Left lung (tissue), 10 donors: ENCODE data around the gene VSX2. TPM values are rescaled to one million over a fixed set of nuclear protein-coding genes. Genes with fewer than 3 reads are reported as not detected.

ENCODE experiments used
- ATAC-seq: fragments of 200-7000 bp; cut with Tn5 transposase; one replicate; pipeline ENCODE4 v1.9.1; 2020; ENCODE audit warnings: moderate library complexity
- DNase-seq, 4 donors: peaks; one replicate each; pipeline ENCODE4 v3.0.0-alpha.2; 2013 to 2020
- H3K27ac ChIP-seq, 2 donors: fragments of 200-600 bp; sonication (generic) in 1 of 2; one replicate each; pipeline versions ENCODE4 v1.5.0 to v1.8.0; 2020 to 2021
- H3K27me3 ChIP-seq, 2 donors: fragments of 200-600 bp; sonication (generic) in 1 of 2; one replicate each; pipeline versions ENCODE4 v1.5.0 to v1.8.0; 2020 to 2021
- H3K36me3 ChIP-seq, 2 donors: fragments of 200-600 bp; sonication (generic) in 1 of 2; one replicate each; pipeline versions ENCODE4 v1.5.0 to v1.8.0; 2020 to 2021
- H3K4me1 ChIP-seq, 2 donors: fragments of 200-600 bp; one replicate each; pipeline ENCODE4 v1.8.0; 2021
- H3K4me3 ChIP-seq, 2 donors: fragments of 200-600 bp; sonication (generic) in 1 of 2; one replicate each; pipeline versions ENCODE4 v1.5.0 to v1.8.0; 2020 to 2021; ENCODE audit warnings: mild to moderate bottlenecking in 1 of 2
- H3K9me3 ChIP-seq, 2 donors: fragments of 200-600 bp; sonication (generic) in 1 of 2; one replicate each; pipeline versions ENCODE4 v1.5.0 to v1.8.0; 2020 to 2021
- intact Hi-C, 2 donors: fragments of 100-400 bp; cut with DNase I; formaldehyde crosslinking; loops; one replicate each; pipeline versions ENCODE4 v1.11.2 to v1.14.2; 2022
- polyA plus RNA-seq, 6 donors: library from polyadenylated mRNA; unstranded; fragments of 120-200 nt; gene quantifications; one replicate each; pipeline ENCODE4 v1.2.1, GENCODE V29; 2013; ENCODE audit not compliant: insufficient read length in 6 of 6
- total RNA-seq, 2 donors: library from RNA; stranded (reverse); fragmentation: NEBNext Ultra II Directional; extraction: Animal tissue kit (Norgen Biotek cat#: 25700); gene quantifications; one replicate each; pipeline ENCODE4 v1.2.1, GENCODE V29; 2021
- TF ChIP-seq, protein P1 (sequence below), 2 donors: fragments of 200-600 bp; sonication (generic) in 1 of 2; IDR thresholded peaks; one replicate each; pipeline versions ENCODE4 v1.5.0 to v1.8.0; 2021; ENCODE audit warnings: antibody characterized with exemption in 2 of 2
- donor health status: DM: no; HTN: yes; CAD: no.
- donor health status: DM: no; HTN: no; CAD: no.

VSX2 gene
- total and polyA plus RNA-seq, 8 donors: not detected

DNA sequence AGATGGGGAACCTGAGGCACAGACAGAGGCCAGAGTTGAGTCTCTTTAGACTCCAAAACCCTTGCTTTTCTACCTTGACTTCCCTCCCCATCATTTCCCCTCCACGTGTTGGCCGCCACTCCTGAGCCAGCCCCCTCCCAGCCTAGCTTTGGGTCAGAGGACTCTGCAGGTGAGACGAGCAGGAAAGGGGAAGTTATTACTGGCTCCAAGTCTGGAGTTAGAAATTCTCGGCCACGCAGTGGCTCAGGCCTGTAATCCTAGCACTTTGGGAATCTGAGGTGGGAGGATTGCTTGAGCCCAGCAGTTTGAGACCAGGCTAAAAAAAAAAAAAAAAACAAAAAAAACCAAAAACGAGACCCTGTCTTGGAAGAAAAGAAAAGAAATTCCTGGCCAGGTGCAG lies 8.8 kb downstream of the VSX2 start:
- no peaks in the 10 kb centered on the region for H3K9me3 ChIP-seq
- no peak overlapping the region for H3K27ac ChIP-seq
- ATAC-seq (no peak), DNase-seq (no peak)
- intact Hi-C loops: no loop called here
- H3K4me3 ChIP-seq: no peak overlapping the region
- peaks cover 16 to 73% of the 10 kb centered on the region in 2 donors for H3K27me3 ChIP-seq
- no peaks in the 10 kb centered on the region for H3K36me3 ChIP-seq
- TF ChIP-seq, protein P1, sequence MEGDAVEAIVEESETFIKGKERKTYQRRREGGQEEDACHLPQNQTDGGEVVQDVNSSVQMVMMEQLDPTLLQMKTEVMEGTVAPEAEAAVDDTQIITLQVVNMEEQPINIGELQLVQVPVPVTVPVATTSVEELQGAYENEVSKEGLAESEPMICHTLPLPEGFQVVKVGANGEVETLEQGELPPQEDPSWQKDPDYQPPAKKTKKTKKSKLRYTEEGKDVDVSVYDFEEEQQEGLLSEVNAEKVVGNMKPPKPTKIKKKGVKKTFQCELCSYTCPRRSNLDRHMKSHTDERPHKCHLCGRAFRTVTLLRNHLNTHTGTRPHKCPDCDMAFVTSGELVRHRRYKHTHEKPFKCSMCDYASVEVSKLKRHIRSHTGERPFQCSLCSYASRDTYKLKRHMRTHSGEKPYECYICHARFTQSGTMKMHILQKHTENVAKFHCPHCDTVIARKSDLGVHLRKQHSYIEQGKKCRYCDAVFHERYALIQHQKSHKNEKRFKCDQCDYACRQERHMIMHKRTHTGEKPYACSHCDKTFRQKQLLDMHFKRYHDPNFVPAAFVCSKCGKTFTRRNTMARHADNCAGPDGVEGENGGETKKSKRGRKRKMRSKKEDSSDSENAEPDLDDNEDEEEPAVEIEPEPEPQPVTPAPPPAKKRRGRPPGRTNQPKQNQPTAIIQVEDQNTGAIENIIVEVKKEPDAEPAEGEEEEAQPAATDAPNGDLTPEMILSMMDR (IDR thresholded peaks at IDR 0.05): no peak
- H3K4me1 ChIP-seq: peaks cover 0 to 4% of the 10 kb centered on the region in 2 donors

DNA sequence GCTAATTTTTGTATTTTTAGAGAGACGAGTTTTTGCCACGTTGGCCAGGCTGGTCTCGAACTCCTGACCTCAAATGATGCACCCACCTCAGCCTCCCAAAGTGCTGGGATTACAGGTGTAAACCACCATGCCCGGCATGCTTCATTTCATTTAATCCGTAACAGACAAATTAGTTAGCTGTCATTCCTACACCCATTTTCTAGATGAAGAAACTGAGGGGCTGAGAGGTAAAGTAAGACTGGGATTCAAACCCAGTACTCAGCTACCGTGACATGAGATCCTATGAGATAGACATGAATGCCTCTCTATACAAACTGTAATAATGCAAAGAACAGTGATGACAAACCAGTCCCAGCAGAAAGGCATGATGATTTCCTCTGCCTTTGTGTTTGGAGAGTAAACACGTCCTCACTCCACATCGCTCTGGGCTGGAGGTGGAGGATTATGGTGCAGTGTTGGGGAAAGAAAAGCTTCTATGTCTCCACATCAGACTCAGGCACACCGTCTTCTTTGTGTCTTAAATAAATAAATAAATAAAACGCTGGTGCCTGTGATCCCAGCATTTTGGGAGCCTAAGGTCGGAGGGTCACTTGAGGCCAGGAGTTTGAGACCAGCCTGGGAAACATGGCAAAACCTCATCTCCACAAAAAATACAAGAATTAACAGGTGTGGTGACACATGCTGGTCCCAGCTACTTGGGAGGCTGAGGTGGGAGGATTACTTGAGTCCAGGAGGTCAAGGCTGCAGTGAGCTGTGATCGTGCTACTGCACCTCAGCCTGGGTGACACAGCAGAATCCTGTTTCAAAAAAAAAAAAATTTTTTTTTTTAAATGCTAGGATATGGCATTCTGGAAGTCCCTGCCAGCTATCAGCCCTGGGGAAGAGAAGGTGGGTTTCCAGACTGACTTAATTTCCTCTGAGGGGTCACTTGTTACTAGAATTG lies 10.5 kb downstream of the VSX2 start:
- intact Hi-C loops: no loop called here
- DNase-seq: no peak
- Histone ChIP-seq H3K9me3 (no peaks in the 10 kb centered on the region), H3K27me3 (peaks cover 0 to 65% of the 10 kb centered on the region in 2 donors), H3K4me3 (no peak overlapping the region), H3K4me1 (peaks cover 0 to 4% of the 10 kb centered on the region in 2 donors), H3K36me3 (no peaks in the 10 kb centered on the region), H3K27ac (no peak overlapping the region)
- ATAC-seq: no peak
- TF ChIP-seq, protein P1 (IDR thresholded peaks at IDR 0.05): no peak

DNA sequence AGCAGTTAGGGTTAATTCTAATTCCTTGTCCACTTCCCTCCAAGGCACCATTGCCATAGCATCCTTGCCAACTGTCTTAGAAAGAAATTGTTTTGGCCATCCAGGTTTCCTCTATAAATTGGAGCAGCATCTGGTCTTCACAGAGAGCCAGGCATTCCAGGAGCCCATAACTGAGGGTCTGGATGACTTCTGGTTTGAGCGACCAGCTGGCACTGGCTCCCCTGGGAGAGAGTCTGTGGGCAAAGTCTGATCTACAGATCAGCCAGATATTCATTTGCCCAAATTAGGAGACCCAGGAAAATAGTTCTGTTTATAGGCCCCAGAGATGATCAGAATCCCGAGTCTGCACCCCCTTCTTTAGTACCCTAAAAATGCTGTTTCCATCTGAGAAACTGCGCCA lies 16.0 kb downstream of the VSX2 start:
- H3K27me3 ChIP-seq: peaks cover 7 to 56% of the 10 kb centered on the region in 2 donors
- no peak overlapping the region for H3K27ac ChIP-seq
- no peaks in the 10 kb centered on the region for H3K9me3 ChIP-seq
- H3K36me3 ChIP-seq: no peaks in the 10 kb centered on the region
- H3K4me1 ChIP-seq: peaks cover 0 to 20% of the 10 kb centered on the region in 2 donors
- no peak overlapping the region for H3K4me3 ChIP-seq
- DNase-seq (no peak), ATAC-seq (no peak)
- intact Hi-C loops: loop anchor here in 1 of 2 donors (5.0 kb wide), 1 partner anchor 148 kb away; no protein-coding TSS in a partner anchor
- TF ChIP-seq, protein P1 (IDR thresholded peaks at IDR 0.05): no peak

DNA sequence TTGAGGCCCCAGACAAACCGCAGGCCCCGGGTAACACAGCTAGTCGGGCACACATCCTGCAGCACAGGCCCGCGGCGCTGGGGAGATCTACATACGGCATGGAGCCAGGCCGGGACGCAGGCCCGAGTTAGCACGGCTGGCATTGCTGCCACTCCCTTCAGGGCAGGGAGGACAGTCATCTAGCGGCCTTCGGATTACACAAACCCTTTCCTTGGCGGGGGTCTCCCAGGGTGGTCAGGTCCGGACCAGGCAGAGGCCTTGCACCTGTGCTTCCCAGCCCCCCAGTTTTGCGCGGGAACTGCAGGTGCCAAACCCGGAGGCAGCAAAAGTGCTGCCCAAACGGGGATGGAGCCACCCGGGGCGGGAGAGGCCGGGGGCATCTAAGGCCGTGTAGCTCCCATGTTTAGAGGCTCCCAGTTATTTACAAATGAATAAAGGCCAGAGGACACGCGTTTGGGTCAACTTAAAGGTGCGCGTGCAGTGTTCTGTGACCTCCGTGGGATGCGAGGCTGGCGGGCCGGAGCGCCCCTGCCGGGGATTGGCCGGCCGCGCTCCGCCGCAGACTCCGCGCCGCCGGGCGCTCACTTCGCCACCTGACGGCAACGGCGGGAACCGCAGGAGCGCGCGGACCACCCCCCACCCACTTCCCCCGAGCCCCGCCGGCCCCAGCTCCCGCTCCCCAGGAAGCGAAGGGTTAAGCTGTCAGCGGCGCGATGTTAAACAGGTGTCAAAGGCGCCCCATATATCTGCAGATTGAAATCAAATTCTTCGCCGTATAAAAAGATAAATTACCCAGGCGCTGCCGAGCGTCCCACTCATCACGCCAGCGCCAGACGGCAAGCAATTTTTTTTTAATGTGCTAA lies 18.1 kb downstream of the VSX2 start:
- ATAC-seq (peak; percentile 98), DNase-seq (peak in 3 of 4 donors; percentile 41 to 89 (median 45))
- Histone ChIP-seq H3K9me3 (no peaks in the 10 kb centered on the region), H3K36me3 (no peaks in the 10 kb centered on the region), H3K27ac (no peak overlapping the region), H3K4me3 (peak overlapping the region; percentile 46 to 48), H3K27me3 (peaks cover 7 to 51% of the 10 kb centered on the region in 2 donors), H3K4me1 (peaks cover 0 to 16% of the 10 kb centered on the region in 2 donors)
- intact Hi-C loops: loop anchor here in 1 of 2 donors (5.0 kb wide), 1 partner anchor 150 kb away; no protein-coding TSS in a partner anchor
- TF ChIP-seq, protein P1 (IDR thresholded peaks at IDR 0.05): peak; percentile 96 to 99
